ENCODE data around the gene SP7.
"Not testable (repeated sequence)": the region's sequence is repeated elsewhere in the genome, so short reads cannot be mapped to it uniquely, and the experiment has no call there.

Gene SP7

DNA sequence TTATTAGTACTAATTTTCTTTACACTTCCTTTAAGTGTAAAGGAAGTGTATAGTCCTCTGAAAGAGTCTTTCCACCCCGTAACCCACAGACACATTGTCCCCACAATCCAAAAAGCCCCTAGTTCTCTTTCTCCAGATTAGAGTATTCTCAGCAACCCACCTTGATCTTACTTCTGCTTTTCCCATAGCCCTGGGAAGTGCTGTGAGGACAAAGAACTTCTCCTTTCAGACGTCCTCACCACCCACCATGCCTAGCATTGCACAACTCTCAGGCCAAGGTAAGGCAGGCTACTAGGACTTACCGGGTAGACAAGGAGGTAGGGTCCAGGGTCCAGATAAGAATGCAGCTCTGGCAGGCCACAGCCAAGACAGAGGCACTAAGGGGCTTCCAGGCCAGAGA is 22.2 kb downstream of the SP7 start:
- no peak for DNase-seq

DNA sequence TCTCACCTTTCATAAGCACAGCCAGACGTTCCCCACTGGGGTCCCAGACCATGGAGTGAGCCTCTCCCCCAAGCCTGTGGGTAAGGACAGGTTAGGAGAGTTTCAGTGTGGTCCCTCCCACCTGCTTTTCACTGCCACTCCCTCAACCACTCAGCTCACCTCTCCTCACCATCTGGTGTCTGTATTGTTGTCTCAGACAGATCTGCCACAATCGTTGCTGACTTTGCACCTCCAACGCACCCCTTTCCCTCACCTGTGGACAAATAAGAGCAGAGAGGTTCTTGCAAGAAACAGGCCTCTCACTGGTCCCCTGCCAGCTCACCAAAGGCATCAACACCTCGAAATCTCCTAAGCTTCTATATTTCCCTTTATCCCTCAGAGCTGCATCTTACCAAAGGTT is 27.9 kb downstream of the SP7 start:
- no peak for DNase-seq

DNA sequence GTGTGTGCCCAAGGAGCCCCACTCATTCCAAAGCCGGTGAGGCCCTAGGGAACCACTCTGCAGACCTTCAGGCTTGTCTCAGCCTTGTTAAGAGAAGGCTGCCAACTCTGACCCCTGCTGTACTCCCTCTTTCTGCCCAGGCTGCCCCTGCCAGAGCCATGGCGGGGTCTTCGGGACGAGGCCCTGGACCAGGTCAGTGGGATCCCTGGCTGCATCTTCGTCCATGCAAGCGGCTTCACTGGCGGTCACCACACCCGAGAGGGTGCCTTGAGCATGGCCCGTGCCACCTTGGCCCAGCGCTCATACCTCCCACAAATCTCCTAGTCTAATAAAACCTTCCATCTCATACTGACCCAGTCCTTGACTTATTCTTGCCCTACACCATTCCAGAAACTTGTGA is 29.3 kb downstream of the SP7 start:
- DNase-seq = no peak

DNA sequence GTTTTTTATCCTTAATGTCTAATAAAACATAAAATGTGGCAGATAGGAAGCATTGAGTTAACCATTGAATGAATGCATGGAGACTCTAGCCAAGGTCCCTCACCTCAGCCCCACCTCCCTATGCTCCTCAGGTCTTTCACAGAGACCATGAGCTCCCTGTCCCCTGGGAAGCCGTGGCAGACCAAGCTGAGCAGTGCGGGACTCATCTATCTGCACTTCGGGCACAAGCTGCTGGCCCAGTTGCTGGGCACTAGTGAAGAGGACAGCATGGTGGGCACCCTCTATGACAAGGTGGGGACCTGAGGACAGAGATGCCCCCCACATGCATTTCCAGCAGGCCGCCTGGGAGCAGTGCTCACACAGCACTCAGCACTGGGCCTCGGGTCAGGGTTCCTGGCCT is 33.3 kb downstream of the SP7 start:
- DNase-seq = no peak

DNA sequence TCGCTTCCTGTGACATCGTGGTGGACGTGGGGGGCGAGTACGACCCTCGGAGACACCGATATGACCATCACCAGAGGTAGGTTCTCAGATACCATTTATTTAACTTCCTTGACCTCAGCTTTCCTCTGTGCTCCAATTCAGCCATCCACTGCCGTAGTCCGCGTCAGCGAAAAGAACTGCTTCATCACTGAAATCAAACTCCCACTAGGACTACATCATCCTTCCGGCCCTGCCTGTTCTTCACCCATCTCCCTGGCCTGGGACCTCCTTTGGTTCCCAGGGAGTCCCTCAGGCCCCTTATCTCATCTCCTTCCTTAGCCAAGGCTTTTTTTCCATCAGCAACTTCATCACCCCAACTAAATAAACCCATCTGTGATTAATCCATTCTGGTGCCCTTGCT is 36.0 kb downstream of the SP7 start:
- DNase-seq = no peak

DNA sequence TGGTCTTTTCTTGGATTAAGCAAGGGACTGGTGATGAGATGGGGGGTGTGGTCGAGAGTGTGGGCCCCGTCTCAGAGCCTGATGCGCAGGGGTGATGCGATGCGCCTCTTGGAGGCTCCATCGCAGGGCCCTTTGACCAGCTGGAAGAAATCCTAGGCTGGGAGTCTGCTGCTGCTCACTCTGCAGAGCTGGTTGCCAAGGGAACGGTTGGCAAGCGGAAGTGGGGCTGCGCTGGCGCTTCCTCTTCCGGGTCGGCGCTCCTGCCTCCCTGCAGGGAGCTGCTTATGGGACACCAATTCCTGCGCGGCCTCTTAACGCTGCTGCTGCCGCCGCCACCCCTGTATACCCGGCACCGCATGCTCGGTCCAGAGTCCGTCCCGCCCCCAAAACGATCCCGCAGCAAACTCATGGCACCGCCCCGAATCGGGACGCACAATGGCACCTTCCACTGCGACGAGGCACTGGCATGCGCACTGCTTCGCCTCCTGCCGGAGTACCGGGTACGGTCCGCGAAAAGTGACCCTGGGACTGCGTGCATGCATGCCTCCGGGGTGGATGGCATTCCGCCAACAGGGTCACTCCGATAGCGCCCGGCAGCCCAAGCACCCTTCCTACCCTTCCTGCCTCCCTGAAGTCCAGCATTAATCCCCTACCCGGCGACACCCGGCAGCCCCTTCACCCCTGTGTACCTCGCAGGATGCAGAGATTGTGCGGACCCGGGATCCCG is 36.5 kb downstream of the SP7 start, which contains the start of gene MYG1:
Gene MYG1, plus strand, starts transcription at position 242 of the 727 bp plus-strand sequence. Its CDS starts 43 bp downstream, at position 285.
- DNase-seq = peak; percentile 92

DNA sequence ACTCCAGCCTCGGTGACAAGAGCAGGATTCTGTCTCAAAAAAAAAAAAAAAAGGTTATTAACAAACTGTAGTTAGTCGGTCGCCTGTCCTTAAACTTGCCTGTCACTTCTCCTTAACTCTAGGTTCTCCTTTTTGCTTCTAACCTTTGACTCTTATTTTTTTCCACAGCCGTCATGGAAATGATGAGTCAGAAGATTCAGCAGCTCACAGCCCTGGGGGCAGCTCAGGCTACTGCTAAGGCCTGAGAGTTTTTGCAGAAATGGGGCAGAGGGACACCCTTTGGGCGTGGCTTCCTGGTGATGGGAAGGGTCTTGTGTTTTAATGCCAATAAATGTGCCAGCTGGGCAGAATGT is 37.1 kb downstream of the SP7 start:
- DNase-seq = no peak

DNA sequence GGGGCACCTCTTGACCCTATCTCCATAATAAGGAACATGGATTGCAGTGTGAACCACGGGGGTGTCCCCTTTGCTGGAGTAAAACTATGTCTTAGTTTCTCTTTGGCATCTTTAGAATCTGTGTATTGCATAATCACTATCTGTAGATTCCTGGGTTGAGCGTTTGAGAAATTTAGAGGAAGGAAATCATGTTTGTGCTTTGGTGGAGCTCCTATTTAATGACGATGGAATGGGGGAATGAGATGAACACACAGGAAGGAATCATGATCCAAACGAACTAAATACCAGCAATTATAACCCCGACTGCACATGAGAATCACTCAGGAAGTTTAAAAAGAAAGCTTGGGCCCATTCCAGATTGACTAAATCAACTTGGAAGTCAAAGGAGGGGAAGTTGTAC is 38.0 kb downstream of the SP7 start:
- DNase-seq = no peak

DNA sequence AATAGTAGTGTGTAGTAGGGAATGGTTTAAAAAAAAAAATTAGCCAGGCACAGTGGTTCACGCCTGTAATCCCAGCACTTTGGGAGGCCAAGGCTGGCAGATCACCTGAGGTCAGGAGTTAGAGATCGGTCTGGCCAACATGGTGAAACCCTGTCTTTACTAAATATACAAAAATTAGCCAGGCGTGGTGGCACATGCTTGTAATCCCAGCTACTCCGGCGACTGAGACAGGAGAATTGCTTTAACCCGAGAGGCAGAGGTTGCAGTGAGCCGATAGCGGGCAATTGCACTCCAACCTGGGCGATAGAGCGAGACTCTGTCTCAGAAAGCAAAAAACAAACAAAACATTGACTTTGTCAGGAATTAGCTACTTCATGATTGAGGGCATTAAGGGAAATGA is 39.0 kb downstream of the SP7 start:
- not testable (repeated sequence) for DNase-seq

DNA sequence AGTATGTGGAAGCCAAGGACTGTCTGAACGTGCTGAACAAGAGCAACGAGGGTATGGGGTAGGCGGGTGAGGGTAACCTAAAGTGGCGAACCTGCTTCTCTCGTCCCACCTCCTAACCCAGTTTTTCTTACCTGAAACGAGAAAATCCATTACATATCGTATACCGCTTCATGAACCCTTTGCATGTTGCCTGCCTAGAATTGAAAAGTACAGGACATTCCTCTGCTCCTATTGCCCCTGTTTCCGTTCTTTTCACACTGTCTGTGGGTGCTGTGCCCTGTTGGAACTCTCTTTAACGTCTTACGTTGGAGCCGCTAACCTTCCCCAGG is 40.3 kb downstream of the SP7 start:
- no peak for DNase-seq

DNA sequence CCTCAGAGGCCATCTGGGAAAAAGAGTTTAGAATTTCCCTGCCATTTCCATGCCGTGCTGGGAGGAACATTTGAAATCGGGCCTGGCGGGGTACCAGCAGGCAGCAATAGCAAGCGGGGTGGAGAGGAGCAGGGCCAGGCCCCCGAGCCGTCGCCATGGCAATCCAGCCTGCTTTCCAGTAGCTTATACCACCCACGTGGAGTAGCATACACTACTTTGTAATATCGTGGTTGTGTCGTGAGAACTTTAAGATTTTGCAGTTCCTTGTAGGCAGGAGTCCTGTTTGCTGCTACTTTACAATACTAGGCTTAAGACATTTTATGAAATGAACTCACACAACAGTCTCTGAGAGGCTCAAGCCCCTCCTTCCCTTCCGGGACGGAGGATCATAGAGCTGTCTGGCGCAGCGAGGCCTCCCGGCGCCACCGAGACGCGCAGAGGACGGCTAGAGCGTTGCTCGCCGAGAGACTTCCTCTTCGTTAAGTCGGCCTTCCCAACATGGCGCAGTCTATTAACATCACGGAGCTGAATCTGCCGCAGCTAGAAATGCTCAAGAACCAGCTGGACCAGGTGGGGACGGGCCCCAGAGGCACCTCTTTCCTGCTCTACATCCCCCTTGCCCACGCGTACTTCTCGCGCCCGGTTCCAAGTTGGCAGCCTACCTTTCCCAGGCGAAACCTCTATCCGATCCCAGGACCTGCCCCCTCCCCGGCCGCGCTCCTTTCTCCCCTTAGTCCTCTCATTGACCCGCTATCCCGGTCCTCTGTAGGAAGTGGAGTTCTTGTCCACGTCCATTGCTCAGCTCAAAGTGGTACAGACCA is 40.9 kb downstream of the SP7 start, which contains the start of gene PFDN5:
Gene PFDN5, plus strand, starts transcription at position 473 of the 821 bp plus-strand sequence. Its CDS starts 26 bp downstream, at position 499.
- DNase-seq = peak; percentile 83

DNA sequence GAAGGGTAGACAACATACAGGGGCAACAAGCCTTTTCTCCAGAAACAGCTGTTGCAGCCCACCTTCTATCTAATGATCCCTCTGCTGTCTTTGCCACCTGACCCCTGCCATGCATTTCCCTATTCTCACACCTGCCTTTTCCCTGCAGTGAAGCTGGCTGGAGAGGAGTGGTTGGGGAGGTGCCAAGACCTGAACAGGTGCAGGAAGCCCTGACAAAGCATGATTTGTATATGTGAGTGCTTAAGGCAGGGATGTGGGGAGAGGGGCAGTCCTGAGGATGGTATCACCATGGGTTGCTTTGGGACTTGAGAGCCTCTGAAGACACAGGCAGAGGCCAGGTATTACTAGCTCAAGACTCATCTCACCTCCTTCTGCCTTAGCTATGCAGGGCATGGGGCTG is 43.7 kb downstream of the SP7 start:
- DNase-seq = peak; percentile 79

DNA sequence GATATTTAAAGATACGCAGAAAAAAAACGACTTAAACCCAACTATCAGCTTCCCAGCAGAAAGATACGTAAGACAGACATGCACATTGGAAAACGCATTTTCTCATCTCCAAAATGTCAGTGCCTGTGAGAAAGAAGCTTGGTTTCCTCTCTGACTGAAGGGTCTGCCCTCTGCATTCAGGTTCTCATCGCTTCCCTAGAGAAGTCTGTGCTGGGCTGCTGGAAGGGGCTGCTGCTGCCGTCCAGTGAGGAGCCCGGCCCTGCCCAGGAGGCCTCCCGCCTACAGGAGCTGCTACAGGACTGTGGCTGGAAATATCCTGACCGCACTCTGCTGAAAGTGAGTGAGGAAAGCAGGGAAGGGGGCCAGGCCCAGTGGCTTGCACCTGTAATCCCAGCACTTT is 45.5 kb downstream of the SP7 start:
- DNase-seq = no peak

DNA sequence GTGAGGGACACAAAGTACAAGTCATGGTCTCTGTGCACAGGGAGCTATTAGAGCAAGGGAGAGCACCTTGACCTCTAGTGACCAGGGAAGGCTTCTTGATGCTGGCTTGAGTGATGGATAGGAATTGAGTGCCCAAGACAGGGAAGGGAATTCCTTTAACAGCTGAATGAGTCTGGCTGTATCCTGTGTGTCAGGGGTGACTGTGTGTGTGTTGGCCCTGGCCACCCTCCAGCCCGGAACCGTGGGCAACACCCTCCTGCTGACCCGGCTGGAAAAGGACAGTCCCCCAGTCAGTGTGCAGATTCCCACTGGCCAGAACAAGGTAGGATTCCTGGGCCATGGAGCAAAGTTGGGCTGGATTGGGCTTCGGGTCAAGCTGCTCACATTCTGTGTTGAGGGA is 46.3 kb downstream of the SP7 start:
- DNase-seq = no peak

DNA sequence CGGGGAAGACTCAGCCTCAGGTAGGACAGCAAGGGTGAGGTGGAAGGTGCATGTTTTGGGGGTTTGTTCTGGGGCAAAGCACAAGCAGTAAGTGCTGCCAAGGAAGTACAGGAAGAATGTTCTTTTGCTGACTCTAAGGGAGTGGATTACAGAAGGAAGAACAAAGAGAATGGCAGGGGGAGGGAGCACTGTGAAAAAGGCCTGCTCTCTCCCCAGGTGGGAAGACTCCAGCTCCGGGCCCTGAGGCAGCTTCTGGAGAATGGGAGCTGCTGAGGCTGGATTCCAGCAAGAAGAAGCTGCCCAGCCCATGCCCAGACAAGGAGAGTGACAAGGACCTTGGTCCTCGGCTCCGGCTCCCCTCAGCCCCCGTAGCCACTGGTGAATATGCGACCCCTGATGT is 47.8 kb downstream of the SP7 start:
- DNase-seq = no peak

DNA sequence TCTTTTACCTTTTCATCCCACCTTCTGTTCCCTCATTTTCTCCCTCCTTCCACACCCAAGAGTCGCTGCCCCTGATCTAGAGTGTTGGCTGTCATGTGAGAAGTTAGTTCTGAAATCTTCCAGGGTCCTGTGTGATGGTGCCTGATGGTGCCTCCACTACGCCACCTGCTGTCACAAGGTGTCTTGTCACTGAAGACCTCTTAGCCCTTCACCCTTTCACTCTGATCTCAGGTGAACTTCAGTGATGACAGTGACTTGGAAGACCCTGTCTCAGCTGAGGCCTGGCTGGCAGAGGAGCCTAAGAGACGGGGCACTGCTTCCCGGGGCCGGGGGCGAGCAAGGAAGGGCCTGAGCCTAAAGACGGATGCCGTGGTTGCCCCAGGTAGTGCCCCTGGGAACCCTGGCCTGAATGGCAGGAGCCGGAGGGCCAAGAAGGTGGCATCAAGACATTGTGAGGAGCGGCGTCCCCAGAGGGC is 48.4 kb downstream of the SP7 start:
- DNase-seq = peak; percentile 38

DNA sequence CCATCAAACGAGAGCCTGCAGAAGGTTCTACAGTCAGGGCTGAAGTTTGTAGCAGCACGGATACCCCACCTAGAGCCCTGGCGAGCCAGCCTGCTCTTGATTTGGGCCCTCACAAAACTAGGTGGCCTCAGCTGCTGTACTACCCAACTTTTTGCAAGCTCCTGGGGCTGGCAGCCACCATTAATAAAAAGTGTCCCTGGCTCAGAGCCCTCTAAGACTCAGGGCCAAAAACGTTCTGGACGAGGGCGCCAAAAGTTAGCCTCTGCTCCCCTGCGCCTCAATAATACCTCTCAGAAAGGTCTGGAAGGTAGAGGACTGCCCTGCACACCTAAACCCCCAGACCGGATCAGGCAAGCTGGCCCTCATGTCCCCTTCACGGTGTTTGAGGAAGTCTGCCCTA is 49.7 kb downstream of the SP7 start:
- DNase-seq = no peak

DNA sequence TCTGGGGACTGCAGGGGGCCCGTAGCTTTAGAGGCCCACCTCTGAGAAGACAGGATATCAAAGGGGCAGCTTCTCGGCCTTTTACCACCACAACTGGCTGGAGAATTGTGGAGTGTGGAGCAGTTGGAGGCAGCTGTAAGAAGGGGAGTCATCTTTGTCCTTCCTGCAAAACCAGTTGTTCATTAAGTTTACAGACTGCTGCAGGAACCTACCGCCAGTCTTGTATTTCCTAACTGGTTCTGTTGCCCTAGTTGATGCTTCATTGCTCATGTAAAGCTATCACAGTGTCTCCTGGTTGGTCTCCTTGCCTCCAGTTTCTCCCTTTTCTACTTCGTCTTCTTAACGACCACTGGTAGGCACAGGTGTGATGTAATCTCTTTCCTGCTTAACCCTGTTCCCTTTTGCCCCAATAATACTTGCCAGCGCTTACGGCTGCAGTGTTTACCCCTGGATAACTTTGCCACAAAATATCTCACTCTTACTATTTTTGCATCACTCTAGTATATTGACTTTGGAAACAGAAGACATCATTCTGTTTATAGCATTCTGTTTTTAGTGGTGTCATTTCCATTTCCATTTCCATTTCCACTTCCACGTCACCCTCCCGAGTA is 56.2 kb downstream of the SP7 start:
- no peak for DNase-seq

DNA sequence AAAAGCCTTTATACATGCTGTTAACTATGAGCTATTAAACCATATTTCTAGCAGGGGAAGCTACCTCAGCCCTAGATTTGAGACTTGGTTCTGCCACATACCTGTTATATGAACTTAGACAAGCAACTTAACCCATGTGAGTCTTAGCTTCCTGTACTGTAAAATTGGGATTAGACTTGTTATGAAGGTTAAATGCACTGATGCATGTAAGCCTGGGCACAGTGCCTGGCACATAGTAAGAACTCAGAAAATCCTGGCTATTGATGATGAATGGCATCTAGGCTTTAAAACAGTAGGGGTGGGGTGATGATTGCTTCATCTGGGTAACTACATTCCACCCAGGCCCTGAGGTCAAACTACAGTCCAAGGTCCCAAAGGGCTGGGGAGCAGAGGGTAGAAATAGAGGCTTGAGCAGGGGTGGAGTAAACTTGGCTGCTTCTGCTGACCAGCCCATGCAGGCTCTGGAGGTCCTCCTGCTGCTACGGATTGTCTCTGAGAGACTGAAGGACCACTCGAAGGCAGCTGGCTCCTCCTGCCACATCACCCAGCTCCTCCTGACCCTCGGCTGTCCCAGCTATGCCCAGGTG is 56.8 kb downstream of the SP7 start:
- DNase-seq = no peak

DNA sequence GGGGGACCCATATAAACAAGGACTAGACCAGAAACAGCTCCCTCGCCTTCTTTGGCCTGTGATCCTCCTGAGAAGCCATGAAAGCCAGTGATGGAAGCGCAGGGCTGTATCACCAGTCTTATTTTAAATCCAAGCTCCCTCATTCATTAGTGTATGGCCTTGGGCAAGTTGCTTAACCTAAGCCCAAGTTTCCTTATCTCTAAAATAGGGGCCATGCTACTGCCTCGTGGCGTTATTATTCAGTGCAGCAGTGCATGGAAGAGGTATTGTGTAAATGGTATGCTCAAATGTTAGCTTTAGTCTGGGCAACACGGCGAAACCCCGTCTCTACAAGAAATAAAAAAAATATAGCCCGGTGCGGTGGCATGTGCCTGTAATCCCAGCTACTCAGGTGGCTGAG is 58.2 kb downstream of the SP7 start:
- no peak for DNase-seq
